Esophagus squamous epithelium (tissue), 4 donors: Measurements from ENCODE around the gene OR52E4.

Experiments used
- CTCF ChIP-seq, 6 experiments: fragments of 450-650 bp in 4 of 6; fragments of 200-600 bp in 2 of 6; sonication (generic) in 2 of 6; IDR thresholded peaks; one replicate each; pipeline ENCODE4 v1.5.1; 2016 to 2019; ENCODE audit warnings: antibody characterized with exemption in 6 of 6, mild to moderate bottlenecking in 4 of 6, moderate library complexity in 4 of 6
- POLR2A ChIP-seq, 4 donors: fragments of 450-650 bp; IDR thresholded peaks; one replicate each; pipeline ENCODE4 v1.6.1; 2017; ENCODE audit warnings: antibody characterized with exemption in 4 of 4, mild to moderate bottlenecking in 4 of 4, moderate library complexity in 3 of 4

- no peak for TF ChIP-seq CTCF (IDR thresholded peaks at IDR 0.05)
- no peak for TF ChIP-seq POLR2A (IDR thresholded peaks at IDR 0.05)
Observed at GRCh38 chr11:5831196-5831829, 49.1 kb upstream of the OR52E4 start.
